Fibroblast of skin of left biceps (primary cell): Measurements from ENCODE around the gene PDP2.

Experiments used
- DNase-seq, 2 experiments: peaks; one replicate each; pipeline ENCODE4 v3.0.0-alpha.2; 2013; ENCODE audit warnings: low read depth in 2 of 2

PDP2 gene

DNA sequence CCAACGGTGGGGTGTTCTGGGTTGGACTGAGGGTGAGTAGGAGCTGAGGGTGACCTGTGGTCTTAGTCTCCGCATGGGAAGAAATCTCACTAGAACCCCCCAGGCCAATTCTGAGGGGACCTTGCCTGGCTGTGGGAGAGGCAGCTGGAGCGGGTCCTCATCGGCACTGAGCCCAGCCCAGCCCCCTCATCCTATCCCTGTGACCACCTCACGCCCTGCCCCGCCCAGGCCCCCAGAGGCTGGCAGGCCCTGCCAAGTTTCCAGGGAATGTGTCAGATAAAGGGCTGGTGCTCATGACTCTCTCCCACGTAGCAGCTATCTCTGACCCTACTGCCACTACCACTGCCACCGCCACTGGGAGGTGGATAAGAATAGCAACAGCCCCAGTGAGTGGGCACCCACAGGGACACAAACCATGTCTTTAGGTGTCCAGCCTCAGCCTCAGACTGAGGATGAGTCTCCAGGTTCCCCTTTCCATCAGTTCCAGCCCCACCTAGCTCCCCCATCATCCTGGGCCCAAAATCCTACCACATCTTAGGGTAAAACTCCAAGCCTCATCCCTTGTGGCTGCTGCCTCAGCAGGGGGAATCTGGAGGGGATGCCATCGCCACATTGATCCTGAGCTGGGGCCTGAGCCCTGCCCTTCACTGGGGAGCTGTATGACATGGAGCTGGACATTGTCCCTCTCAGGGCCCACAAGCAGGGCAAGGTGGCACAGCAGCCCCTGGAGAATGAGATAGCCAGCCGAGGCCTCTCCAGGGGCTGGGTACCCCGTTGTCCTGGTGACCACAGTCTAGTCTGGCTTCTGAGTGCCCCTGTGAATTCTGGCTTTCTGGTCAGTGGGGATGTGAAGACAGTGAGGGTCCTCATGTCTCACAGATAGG is 23.5 kb downstream of the PDP2 start:
- no peak for DNase-seq

DNA sequence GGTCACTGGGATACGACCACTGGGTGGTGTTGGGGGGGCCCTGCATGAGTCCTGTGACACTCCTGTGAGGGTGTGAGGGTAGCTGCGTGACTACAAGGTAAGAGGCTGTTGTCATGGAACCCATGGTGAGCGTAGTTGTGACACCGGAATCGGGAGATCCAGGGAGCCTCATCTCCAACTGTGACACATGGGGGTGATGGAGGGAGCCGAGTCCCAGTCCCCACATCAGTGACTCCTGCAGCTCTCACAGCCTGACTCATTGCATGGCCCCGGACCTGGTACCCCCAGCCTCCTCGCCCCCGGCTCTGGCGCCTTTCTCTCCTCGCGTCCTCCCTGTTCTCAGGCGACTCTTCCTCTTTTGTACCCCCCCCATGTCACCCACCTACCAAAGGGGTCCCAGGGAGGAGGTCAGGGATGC is 24.1 kb downstream of the PDP2 start:
- no peak for DNase-seq

DNA sequence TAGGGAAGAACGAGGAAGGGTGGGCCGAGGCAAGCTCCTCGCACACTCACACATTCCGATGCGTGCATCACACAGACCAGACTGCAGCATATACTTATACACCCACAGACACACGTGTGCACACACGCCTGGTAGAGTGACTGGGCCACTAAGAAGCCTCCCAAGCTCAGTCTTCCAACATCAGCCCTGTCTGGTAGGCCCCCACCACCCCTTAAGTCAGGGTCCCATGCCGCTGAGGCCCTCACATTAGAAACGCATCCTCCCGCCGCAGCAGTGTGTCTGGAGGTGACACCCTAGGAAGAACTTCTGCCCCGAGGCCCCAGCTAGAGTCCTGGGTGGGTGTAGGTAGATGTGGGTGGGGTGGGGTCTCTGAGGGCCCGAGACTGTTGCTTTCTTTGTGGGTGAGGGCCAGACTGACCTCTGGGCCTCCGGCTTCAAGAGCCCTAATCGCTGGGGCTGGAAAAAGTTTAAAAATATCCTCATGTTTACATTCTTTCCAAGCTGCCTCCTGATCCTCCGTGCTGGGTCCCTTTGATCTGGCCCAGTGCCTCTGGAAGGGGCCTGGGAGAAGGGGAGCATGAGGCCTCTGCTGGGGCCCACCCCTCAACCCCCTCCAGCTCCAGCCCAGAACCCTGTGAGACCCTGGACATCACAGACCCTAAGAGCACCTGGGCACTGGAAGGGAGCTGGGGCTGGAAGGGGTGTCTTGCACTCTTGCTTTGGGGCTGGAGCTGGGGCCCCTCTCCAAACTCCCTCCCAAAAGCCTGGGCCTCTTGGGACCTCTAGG is 24.7 kb downstream of the PDP2 start:
- no peak for DNase-seq

DNA sequence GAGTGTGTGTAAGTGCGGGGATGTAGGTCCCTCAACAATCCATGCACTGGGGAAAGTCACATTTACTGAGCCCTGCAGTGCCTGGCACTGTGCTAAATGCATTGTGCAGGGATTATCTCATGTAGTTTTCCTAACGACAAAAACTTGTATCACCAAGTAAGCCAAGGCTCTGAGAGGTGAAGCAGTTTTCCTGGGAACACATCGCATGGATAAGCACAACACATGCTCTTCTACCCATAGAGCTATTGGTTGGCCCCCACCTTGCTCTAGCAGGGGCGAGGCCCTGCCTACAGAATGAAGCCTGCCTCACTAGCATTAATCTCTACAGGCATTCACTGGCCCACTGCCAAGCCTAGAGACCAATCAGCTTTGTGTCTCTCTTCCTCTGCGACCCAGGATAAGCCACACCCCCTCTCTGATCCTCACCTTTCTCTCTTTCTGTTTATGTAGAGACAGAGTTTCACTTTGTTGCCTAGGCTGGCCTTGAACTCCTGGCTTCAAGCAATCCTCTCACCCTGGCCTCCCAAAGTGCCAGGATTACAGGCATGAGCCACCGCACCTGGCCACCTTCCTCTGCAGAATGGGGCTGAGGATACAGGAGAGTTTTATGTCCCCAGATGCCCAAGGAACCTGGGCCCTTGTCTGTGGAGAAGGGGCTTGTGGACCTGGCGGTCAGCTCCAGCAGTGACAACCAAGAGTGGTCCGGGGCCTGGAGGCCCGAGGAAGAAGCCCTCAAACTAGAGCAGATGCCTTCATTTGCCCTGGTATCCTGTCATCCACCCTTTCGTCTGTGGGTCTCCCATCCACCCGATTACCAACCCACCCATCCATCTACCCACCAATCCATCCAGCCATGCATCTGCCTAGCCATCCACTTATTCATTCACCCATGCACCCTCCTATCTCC is 25.6 kb downstream of the PDP2 start:
- DNase-seq: no peak

DNA sequence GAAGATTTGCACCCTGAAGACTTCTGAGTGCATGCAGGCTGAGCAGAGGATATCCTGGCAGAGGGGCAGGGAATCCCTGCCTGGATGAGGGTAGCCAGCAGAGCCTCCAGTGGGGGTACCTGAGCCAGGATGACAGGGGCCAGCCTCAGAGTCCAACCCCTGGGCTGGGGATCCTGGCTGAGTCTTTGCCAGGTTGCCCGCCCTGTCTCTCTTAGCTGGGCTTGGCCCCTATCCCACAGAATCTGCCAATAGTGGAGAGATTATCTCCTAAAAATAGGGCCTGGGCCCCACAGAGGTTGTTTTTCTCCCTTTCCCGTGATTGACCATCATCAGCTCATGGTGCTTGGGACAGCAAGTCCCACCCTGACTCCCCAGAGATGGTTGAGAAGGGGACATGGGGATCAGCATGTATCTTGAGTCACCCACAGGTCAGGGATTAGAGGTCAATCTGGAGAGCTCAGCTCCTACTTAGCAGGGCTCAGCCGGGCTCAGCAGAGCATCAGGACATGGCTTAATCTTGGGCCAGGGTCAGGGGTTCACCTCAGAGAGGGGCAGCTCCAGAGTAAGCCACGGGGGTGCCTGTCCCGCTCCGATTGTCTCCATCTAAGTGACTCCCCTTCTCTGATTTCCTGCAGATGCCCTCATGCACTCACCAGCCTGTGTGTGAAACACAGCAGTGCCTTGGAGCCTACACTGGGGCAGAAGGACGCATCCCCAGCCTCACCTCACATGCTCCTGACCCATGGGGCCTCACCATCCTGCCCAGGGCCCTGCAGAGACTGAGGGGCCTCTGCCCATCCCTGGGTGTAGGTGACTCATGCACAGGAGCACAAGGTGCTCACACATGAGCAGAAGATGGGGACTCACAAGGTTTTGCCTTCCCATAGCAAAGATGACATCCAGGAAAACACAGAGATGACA is 26.9 kb downstream of the PDP2 start:
- no peak for DNase-seq

DNA sequence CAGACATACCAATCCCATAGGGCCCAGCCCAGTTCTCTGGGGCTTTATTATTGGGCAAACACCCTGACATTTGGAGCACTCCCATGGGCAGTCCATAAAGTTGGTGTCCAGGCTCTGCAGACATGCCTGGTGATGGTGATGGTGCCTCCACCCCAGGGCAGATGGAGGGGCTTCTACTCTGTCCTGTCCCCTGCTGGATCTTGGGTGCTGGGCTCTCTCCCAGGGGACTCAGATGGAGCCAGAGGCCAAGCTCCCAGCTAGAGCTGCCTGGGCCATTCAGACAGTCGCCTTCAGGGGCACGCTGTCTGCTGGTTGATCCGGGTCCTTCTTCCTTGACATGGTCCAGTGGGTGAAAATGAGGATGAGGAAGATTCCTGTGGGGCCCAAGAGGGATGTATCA is 27.8 kb downstream of the PDP2 start:
- no peak for DNase-seq

DNA sequence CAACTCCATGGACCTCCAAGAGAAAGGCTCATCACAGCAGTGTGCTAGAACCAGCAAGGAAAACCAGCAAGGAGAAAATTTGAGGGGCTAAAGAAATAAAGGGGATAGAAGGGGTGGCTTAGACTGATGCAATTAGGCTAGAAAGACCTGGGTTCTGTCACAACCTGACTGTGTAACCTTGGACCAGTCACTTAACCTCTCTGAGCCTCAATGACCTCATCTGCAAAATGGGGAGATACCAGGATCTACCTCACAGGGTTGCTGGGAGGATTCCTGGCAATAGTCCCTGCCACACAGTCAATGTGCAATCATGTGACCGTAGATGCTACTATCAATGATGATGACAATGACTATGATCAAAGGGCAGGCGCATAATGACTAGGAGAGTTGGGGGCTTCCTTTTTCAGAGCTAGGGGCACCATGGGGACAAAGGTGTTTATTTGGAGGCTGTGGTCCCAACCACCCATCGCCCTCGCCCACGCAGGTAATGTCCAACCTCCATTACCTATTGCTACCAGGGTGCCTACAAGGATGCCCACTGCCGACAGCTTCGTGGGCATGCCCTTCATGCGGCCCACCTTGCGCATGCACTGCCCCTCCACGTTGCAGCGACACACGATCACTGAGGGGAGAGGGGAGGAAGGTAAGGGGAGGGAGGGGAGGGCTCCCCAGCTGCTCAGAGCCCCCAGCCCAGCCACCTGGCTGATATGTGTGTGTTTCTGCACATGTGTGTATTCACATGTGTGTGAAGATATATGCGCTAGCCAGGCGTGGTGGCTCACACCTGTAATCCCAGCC is 28.6 kb downstream of the PDP2 start:
- no peak for DNase-seq

DNA sequence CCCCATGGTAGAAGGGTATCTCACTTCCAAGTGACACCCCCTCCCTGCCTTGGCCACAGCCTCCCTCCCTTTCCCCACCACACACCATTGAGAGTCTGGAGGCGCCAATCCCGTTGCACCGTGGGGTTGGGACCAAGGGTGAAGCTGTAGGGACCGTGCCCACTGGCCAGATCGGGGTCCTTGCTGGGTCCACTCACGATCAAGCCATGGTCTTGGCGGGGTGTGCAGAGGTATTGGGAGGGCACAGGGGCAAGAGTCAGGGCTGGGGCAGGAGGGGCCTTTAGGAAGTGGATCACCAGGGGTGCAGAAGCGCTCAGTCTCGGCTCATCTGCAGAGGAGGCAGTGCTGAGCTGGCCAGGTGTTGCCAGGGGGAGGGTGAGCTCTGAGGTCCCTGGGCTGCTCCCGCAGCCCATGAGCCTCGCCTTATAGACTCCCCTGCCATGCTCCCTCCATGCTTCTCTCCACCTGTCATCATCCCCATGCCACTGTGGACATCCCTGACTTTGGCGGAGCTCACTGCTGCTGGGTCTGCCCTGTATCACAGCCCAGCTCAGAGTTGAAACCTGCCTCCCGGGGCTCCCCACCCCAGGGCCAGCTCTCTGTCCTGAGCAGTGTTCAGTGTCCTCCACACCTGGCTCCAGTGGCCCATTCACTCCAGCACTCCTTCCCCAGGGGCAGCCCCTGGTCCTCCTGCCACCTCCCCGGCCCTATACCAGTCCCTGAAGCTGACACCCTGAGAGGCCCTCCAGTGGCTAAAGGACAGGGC is 30.0 kb downstream of the PDP2 start:
- DNase-seq: no peak

DNA sequence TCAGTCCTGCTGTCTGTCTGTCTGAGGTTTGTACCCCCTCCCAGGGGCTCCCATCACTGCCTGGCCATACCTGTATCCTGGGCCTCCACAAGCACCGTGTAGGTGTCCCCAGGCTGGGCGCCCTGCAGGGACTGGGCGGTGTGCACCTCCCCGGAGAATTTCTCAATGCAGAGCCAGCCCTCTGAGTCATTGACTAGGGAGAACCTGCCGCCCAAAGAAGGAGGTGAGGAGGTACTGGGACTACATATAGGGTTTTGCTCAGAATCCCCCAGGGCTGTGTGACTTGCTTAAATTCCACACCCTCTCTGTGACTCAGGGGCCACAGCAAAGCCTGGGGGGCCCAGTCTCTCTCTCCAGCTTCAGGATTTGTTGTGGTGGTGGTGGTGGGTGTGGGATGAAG is 30.8 kb downstream of the PDP2 start:
- no peak for DNase-seq

DNA sequence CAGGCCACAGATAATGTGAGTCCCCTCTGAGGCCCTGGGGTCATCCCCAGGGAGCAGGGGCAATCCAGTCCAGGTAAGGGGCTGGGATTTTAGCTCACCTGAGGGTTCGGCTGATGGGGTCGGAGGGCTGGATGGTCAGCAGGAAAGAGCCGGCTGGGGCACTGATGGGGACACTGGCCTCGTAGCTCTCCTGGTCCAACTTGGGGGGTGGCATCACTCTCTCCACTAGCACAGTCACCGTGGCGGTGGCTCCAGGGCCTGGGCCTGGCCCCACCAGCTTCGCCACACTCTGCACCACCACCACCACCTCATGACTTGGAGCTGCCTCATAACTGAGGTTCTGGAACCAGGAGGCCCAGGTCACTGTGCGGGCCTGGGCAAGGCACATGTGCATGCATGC is 31.5 kb downstream of the PDP2 start:
- no peak for DNase-seq

DNA sequence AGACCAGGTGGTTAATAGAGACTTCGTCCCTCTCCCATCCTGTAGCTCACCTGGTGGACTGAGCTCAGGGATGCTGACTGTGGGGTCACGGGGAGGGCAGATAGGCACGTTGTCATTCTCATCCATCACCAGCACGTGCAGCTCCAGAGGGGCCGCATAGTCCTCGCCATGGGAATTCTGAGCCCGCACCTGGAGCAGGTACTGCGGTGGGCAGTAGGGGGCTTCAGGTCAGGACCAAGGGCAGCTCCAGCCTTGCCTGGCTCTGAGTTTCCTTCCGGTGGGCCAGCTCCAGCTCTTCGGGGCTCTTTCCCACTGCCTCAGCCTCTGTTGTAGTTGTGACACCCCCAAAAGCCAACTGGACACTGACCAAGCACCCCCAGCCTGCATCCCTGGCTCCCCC is 32.8 kb downstream of the PDP2 start:
- no peak for DNase-seq

DNA sequence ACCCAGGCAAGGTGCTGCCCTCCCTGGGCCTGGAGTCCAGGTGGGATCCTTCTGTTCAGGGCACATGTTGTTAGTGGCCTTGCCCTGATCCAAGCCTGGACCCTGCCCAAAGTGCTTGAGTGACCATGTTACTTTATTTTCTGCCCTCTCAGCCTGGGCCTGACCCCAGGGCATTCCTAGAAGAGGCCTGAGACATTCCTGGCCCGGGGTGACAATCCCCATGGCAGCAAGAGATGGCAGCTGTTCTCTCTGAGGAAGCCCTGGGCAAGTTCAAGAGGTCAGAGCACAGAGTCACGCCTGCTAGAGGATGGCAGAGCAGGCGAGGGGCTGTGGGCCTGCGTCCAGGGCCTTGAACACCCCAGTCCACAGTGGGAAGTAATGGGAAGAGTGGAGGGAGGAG is 33.4 kb downstream of the PDP2 start:
- no peak for DNase-seq

DNA sequence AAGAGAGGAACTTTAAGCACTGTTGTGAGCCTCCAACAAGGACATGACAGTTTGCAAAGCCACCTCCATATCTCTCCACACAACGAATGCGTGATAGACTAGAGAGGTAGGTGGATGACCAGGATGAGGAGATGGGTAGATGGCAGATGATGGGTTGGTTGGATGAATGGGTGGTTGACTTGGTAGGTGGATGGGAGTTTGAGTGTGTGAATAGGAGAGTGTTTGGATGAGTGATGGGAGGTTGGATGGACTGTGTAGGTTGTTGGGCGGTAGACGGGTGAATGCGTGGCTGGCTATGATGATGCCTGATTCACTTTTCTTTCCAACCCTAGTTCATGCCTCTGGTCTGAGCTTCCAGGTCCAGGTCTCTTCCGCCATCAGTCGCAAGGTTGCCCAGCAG is 34.2 kb downstream of the PDP2 start:
- no peak for DNase-seq

DNA sequence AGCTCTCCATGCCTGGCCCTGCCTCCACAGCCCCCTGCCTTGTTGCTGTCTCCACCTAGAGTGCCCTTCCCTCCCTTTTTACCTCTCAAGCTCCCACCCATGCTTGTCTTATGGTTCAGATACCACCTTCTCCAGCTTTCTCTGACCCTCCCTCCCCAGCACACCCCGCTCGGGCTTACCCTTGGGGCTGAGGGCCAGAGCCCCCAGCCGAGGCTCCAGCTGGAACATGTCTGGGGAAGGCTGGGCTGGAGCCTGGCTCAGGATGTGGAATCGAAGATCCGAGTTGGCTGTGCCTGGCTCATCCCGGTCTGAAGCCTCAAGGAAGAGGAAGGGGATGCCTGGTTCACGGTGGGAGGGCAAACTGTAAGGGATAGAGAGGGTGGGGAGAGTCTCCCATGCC is 34.7 kb downstream of the PDP2 start:
- DNase-seq: no peak

DNA sequence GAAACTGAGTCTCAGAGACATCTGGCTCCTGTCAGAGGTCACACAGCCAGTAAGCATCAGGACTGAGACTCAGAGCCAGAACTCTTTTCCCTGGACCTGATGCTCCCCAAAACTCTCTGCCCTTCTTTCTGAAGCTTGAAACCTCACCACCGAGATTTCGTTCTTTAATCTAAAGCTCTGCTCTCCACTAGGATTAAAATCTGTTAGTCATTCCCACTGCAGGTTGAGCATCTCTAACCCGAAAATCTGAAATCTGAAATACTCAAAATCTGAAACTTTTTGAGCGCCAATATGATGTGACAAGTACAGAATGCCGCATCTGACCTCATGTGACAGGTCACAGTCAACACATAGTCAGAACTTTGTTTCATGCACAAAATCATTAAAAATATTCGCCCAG is 36.2 kb downstream of the PDP2 start:
- DNase-seq: no peak

DNA sequence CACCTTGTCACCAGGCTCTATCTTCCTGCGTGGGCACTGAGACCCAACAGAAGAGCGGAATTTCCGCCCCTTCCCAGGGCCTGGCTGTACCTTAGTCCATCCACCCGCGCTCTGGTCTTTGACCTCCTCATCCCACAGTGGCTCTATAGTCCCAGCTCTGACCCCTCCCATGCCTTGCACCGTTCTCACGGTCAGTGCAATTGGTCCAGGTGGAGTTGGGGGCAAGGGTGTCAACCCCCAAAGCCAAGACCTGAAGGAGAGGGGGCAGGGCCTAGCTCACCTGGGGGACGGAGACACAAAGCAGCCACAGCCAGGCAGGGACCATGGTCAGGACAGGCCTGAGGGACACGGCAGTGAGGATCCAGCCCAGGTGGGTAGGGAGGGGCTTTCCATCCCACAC is 37.4 kb downstream of the PDP2 start:
- no peak for DNase-seq

DNA sequence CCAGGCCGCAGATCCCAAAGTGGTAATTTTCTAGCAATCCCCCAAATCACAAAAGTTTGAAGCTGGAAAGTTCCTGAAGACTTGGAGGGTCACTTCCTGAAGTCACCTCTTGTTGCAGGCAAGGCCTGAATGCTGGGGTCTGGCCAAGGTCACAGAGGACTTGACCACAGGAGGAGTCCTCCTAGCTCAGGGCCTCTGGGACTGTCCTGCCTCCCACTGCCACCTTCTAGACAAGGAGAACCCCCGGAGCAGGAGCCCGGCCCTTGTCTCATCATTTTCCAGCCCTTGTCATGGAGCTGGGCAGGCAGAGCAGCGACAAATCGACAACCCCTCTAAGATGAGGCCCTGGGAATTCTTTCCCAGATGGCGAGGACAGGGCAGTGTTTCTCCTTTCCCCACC is 38.0 kb downstream of the PDP2 start:
- DNase-seq: no peak

DNA sequence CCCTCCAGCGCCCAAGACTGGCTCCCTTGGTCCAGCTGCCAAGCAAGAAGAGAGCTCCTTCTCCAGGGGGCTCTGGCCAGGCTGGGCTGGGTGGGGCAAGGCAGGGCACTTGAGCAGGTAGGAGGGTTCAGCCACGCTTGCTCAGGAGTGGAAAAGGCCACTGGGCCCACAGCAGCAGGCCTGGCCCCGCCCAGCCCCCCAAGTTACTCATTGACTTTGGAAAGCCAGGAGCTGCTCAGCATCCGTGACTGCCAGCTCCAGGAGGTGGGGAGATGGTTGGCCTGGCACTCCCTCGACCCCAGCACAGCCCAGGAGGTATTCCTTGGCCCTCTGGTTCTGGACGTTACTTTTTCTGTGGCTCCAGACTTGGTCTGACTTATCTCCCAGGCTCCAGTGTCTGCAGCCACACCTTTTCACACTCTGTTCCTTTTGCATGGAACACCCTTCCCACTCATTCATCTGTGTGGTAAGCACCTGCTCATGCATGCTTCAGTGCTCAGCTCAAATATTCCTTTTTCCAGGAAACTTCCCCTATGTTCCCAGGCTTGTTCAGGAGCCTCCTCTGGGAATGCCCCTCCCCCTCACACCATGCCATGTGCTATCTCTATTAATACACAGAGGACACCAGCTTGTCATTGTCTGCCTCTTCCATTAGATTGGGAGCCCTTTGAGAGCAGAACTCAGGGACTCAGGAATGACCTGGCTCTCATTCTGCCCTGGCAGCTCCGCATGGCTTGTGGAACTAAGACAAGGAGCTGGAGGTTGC is 38.7 kb downstream of the PDP2 start, which contains the start of gene CDH16:
Gene CDH16 (minus strand): TSS at position 83 of the 766 bp plus-strand sequence. CDS start 820 bp downstream, outside the sequence.
- no peak for DNase-seq
